HEK293 (cell line): ENCODE measurements around the gene COIL.

Experiments
- CTCF ChIP-seq: fragments of 450-650 bp; formaldehyde crosslinking; IDR thresholded peaks from 2 replicates; pipeline ENCODE4 v1.5.1; 2016; ENCODE audit warnings: missing biosample characterization, missing genetic modification characterization
- KLF16 ChIP-seq: fragments of 450-650 bp; formaldehyde crosslinking; IDR thresholded peaks from 2 replicates; pipeline ENCODE4 v1.5.1; 2017; ENCODE audit warnings: missing biosample characterization, missing genetic modification characterization
- TCF7L2 ChIP-seq: IDR thresholded peaks from 2 replicates; pipeline ENCODE4 v1.6.1; 2011; ENCODE audit warnings: low read depth, mild to moderate bottlenecking, inconsistent platforms, low read length, moderate library complexity, borderline replicate concordance
- YY1 ChIP-seq: fragments of 450-650 bp; formaldehyde crosslinking; IDR thresholded peaks from 2 replicates; pipeline ENCODE4 v1.5.1; 2018; ENCODE audit warnings: missing biosample characterization, missing genetic modification characterization
- ZBTB11 ChIP-seq: fragments of 450-650 bp; formaldehyde crosslinking; conservative IDR thresholded peaks from 2 replicates; pipeline ENCODE4 v1.5.1; 2016; ENCODE audit warnings: low read depth, missing biosample characterization, missing genetic modification characterization
- ZBTB20 ChIP-seq: fragments of 450-650 bp; formaldehyde crosslinking; IDR thresholded peaks from 2 replicates; pipeline ENCODE4 v1.5.1; 2016; ENCODE audit warnings: missing biosample characterization, missing genetic modification characterization
- ZBTB49 ChIP-seq: fragments of 450-650 bp; formaldehyde crosslinking; IDR thresholded peaks from 2 replicates; pipeline ENCODE4 v1.5.1; 2016; ENCODE audit warnings: missing biosample characterization, missing genetic modification characterization, low read depth
- ZEB2 ChIP-seq: fragments of 450-650 bp; formaldehyde crosslinking; IDR thresholded peaks from 2 replicates; pipeline ENCODE4 v1.5.1; 2016; ENCODE audit warnings: missing biosample characterization, missing genetic modification characterization
- ZNF175 ChIP-seq: fragments of 450-650 bp; formaldehyde crosslinking; IDR thresholded peaks from 2 replicates; pipeline ENCODE4 v1.5.1; 2016; ENCODE audit warnings: missing biosample characterization, missing genetic modification characterization
- ZNF24 ChIP-seq: fragments of 450-650 bp; formaldehyde crosslinking; IDR thresholded peaks from 2 replicates; pipeline ENCODE4 v1.5.1; 2016; ENCODE audit warnings: missing biosample characterization, missing genetic modification characterization
- ZNF530 ChIP-seq: fragments of 450-650 bp; formaldehyde crosslinking; IDR thresholded peaks from 2 replicates; pipeline ENCODE4 v1.5.1; 2016; ENCODE audit warnings: low read depth, missing biosample characterization, missing genetic modification characterization

- TF ChIP-seq YY1 (tag by site-specific recombination) (no peak), CTCF (tag by site-specific recombination) (no peak), ZBTB49 (tag by site-specific recombination) (no peak), ZNF175 (tag by site-specific recombination) (no peak), ZBTB11 (no peak), ZNF24 (tag by site-specific recombination) (no peak), ZNF530 (no peak), ZEB2 (tag by site-specific recombination) (no peak), KLF16 (tag by site-specific recombination) (no peak), TCF7L2 (no peak), ZBTB20 (tag by site-specific recombination) (no peak)
Observed at GRCh38 chr17:56897646-56898424, 63.0 kb downstream of the COIL start.
